ENCODE measurements around the gene XIRP2. TPM values are rescaled to one million over a fixed set of nuclear protein-coding genes. Genes with fewer than 3 reads are reported as not detected.

XIRP2 gene, protein sequence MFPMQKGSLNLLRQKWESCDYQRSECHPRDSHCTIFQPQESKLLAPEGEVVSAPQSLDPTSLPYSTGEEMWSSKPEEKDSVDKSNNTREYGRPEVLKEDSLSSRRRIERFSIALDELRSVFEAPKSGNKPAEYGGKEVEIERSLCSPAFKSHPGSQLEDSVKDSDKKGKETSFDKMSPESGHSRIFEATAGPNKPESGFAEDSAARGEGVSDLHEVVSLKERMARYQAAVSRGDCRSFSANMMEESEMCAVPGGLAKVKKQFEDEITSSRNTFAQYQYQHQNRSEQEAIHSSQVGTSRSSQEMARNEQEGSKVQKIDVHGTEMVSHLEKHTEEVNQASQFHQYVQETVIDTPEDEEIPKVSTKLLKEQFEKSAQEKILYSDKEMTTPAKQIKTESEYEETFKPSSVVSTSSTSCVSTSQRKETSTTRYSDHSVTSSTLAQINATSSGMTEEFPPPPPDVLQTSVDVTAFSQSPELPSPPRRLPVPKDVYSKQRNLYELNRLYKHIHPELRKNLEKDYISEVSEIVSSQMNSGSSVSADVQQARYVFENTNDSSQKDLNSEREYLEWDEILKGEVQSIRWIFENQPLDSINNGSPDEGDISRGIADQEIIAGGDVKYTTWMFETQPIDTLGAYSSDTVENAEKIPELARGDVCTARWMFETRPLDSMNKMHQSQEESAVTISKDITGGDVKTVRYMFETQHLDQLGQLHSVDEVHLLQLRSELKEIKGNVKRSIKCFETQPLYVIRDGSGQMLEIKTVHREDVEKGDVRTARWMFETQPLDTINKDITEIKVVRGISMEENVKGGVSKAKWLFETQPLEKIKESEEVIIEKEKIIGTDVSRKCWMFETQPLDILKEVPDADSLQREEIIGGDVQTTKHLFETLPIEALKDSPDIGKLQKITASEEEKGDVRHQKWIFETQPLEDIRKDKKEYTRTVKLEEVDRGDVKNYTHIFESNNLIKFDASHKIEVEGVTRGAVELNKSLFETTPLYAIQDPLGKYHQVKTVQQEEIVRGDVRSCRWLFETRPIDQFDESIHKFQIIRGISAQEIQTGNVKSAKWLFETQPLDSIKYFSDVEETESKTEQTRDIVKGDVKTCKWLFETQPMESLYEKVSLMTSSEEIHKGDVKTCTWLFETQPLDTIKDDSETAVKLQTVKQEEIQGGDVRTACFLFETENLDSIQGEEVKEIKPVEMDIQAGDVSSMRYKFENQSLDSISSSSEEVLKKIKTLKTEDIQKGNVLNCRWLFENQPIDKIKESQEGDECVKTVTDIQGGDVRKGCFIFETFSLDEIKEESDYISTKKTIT (N-terminal part only)
- total RNA-seq: not detected in 2 replicates

DNA sequence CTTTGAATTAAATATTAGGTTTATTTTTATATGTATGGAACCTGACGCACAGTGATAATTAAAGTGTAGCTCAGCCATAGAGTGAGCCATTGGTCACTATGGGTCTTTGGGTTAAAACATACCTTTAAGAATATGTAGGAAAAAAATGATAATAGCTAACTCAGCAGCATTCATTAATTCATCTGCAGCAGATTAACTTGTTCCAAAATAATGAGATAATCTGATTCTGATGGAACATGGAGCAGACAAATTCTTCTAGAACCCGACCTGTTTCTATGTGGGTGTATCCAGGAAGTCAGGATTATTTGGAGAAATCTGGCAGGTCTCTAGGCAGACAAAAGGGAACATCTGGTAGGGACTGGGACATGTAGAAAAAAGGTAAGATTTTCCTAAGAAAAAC is at the start of gene XIRP2:
Gene XIRP2, plus strand, starts transcription at position 301 of the 400 bp plus-strand sequence. CDS start 15,003 bp downstream, outside the sequence.

DNA sequence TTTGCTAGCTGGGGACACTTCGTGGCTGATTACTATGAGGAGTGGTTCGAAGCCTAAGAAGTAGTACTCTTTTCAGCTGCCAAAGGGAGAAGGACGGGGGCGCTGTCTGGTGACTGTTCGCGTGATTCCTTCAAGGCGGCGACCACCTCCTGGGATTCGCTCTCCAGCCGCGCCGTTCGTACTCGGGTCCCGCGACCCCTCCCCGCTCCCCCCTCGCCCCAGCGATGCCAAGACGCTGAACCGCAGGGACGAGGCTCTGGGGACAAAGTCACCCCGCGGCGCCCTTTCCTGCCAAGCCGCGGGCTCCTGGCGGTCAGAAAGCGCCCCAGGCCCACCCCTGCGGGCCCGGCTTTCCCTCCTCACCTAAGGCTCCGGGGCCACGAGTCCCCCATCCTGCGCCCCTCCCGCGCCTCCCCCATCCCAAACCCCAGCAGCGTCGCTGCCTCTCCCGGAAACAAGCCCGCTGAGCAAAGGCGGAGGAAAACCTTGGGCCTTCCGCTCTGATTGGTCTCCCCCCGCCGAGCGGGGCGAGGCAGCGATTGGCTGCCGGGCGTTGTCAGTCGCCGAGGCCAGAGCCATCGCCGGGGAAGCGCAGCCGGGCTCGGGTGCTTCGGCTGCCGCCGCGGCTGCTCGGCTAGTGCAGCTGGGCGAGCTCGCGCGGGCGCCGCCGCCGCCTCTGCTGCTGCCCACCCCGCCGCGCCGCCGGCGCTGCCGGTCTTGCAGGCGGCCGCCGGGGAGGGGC is 404.3 kb downstream of the XIRP2 start, which contains the start of gene B3GALT1:
Gene B3GALT1, plus strand, starts transcription at position 572 of the 742 bp plus-strand sequence.

